AG20443 (cell line): ENCODE measurements around the gene KRT86.
"Not testable (repeated sequence)": the region's sequence is repeated elsewhere in the genome, so short reads cannot be mapped to it uniquely, and the experiment has no call there.

Source experiments
- DNase-seq: peaks from one replicate; pipeline ENCODE4 v3.0.0; 2012; ENCODE audit warnings: low spot score, mixed read lengths

The KRT86 gene

DNA sequence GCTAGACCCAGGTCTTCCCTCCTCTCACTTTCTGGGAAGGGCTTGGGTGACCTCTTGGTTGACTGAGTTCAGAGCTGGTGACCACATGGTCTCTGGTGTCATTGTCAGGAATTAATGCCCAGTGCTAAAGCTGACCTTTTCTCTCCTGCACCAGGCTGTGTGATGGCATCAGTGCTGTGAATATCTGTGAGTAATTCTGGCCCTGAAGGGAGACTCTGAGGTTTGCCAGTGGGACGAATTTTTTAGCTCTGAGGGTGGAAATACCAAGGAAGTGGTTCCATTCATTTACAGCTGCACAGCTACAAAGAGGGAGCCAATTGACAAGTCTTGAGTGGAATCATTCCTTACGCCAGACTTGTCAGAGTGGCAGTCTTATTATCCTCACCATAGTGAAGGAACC lies 6.2 kb upstream of the KRT86 start:
- DNase-seq, result peak; percentile 61

DNA sequence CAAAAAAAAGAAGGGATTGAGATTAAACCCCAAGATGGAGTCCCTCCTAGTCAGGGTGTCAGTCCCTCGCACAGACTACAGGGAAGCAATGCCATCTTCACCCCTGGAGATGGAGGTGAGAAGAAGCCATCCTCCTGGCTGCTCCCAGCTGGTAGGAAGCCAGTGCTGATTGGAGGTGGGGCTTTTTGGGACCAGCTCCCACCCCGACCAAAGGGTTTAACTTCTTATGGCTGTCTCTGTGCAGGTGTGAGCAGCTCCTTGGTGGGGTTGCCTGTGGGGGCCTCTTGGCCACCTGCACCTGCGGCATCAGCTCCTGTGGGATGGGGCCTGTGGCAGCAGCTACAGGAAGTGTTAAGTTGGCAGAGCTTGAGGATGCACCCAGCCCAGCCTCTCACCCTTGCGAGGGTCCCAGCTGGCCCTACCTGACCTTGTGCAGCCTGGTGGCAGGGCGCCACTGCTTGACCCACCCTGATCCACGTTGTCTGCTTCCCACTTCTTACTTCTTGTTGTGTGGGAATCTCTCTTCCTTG lies 3.8 kb upstream of the KRT86 start:
- no peak for DNase-seq

DNA sequence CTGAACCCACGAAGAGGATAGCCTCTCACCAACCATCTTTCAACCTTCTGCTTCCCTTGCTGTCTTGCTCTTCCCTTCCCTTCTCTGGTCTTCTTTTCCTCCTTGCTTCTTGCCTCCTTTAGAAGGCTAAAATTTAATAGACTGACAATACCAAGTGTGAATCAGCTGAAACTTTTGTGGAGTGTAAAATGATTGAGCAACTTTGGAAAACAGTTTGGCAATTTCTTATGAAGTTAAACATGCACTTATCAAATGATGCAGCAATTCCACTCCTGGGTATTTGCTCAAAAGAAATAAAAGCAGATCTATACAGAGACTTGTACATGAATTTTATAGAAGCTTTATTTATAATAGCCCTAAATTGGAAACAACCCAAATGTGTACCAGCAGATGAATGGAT lies 3.3 kb upstream of the KRT86 start:
- no peak for DNase-seq

DNA sequence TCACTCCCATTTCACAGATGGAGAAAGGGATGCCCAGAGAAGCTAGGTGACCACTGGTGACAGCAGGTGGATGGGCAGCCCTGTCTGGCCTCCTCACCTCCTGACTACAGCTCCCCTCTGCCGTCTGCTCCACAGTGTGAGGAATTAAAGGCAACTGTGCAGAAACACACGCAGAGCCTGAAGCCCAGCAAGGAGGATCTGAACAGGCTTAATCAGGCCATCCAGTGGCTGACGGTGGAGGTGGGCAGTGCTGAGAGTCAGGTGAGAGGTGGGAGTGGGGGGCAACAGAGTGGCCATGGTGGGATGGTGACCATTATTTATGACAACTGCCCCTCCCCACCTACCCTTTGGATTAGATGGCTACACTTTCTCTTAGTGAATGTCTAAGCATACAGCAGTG lies 1.2 kb downstream of the KRT86 start:
- no peak for DNase-seq

DNA sequence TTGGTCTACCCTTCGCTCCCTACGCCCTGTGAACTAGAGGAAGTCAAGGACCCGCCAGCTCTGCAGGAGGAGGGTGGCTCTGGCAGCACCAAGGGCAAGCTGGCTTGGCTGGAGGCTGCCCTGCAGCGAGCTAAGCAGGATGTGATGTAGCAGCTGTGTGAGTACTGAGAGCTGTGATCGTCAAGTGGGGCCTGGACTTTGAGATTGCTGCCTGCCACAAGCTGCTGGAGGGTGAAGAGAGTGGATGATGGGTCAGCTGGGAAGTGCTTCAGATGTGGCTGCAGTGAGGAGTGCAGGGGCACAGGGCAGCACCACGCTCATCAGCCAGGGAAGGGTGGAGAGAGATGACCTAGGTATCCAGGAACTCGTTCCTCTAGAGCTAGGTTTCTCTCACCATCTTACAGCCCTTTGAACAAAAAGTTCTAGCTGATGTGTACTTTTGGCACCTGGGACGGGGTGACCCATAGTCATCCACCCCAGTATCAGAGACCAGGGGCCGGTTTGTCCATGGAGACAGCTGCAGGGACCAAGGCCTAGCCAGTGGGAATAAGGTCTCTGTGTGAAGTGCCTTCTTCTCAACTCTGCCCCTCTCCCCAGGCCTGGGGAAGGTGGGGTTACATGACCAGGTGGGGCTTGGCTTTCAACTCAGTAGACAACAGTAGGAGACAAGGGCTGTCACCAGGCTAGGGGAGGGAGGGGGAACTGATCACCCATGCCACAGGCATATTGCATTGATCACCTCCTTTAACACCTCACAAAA lies 3.2 kb downstream of the KRT86 start:
- DNase-seq, result no peak

DNA sequence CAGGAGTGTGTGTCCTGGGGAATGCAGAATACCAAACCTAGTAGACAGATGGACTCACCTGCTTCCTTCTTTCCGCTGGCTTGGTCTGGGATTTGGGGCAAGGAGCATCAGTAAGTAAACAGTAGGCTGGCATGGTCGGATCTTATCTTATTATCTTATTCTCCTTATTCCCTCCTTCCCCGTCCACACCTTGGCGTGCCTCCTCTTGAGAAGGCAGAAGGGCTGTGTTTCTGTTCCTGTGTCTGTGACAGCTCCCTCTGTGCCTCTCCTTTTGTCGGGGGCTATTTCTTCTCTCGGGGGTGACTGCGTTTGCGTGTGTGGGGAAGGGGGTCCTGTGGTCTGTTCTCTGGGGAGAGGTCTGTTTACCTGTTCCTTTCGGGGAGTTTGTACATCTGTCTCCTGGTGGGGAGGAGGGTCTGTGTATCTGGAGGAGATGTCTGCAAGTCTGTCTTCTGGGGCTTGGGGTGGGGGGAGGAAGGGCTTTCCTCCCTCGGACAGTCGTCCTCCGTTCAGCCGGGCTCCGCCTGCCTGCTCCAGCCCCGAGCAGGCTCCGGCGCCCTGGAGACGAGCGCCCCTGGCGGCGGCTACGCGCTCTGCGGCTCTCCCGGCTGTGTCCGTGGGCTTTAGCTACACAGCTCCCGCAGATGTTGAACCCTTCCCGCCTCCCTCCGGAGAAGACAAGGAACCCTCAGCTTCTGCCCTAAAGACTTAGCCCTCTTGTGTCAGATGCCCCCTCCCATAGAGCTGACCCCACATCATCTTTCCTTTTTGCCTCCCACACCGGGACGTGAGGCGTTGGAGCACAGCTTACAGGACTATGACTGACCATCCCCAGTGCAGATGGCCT lies 4.4 kb downstream of the KRT86 start:
- peak; percentile 92 for DNase-seq

DNA sequence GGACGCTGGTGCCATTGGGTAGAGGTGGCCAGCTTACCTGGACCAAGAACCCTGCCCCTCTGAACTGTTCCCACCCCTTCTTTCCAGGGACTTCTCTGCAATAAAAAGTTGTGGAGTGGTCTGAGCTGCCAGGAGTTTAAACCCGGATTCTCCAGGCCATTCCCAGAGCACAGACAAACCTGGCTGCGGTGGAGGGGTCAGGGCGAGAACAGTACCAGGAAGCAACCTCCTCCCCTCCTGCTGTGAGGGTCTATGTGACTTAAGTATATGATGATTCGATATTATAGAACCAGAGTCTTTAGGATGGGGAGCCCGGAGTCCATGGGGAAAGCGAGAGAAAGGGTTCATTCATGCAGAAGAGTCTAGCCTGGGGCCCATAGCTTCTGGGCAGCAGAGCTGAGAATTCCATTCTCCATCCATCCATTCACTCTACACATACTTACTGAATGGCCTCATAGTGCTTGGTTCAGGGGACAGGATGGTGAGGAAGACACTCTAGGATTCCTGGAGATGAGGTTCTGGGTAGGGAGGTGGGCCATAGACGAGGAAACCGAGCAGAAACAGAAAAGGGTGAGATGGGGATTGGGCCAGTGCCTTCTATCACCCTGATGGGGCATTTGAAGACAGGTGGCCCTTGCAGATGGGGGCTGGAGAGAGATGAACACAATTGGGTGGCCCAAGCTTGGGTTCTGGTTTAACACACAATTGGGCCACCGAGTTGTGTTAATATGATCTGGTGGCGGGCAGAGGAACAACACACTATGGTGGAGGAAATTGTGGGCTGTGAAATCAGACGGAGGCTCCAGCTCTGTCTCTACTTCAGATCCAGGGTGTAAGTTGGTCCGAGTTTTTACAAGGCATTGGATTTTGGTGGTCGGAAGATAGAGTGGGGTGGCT lies 5.2 kb downstream of the KRT86 start:
- DNase-seq, result no peak

DNA sequence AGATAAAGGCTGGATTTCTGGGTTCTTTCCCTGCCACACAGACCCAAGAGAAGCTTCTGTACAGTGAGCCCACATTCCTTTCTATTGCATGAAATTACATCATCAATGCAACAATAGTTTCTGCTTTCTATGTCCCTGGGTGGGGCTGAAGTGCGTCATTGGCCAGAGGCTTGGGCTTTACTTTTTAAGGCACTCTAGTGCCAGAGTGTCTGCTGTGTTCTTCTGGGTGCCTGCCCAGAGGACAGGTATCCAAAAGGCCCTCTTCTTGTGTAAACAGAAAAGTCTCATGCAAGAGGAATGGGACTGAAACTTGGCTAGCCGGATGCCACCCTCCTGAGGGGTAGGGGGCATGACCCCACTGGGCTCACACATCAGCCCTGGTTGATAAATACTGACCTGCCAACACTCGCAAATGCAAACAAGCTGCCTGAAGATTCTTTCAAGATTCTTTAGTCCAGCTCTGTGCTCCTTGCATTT lies 5.9 kb downstream of the KRT86 start:
- DNase-seq, result peak; percentile 85

DNA sequence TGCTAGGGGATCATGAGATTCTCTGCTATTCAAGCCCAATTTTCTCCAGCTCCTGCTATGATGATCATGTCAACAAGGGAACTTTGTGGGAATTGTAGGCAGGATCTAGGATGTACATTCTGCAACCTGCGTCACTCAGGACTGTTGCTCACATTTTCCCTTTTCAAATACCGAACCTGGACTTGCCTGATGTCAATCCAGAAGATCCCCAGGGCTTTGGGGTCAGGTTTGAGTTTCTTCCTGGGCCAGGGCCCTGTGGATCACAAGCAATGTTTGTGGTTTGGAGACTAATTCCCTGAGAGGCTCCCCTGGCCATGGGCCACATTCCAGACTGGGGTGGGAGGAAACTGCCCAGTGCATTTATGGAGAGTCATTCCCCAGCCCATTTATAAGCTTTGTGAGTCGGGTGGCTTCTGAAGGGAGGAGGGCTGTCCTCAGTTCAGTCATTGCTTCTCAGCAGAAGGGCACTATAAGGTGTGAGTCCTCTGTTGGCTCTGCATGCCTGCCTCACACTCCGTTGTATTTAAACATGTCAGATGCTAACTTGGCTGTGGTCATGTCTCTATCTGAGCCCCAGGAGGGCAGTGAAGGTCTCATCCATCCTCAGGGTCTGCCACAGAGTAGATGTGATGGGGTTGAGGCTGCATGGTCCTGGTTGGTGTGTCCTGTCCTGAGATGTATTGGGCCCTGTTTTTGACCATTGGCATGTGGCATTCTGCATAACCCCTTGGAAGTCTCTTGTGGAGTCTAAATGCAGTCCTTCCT lies 6.5 kb downstream of the KRT86 start:
- peak; percentile 91 for DNase-seq

DNA sequence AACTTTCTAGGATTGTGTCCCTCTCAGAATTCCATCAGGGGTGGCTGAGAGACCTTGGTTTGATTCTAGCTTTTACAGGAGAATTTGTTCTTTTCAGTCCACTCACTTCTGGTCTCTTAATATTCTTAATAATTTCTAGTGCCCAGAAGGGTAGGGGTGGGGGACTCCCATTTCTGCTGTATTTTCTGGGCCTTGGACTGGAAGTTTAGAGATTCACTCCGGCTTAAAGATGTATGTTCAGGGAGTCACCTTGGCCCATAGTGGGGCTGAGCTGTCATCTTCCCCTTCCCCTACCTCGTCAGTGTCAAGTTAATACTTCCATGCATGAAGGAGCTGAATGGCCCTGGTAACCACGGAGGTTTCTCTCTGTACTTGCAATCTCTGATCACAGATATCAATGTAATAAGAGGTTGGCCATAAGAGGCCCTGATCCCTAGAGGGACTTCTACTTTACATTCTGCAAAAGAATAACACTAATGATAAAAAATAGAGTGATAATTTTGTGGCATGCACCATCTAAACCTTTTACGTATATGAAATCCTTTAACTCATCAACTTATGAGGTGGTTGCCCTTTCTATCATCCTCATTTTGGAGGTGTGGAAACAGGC lies 10.2 kb downstream of the KRT86 start:
- DNase-seq, result no peak

DNA sequence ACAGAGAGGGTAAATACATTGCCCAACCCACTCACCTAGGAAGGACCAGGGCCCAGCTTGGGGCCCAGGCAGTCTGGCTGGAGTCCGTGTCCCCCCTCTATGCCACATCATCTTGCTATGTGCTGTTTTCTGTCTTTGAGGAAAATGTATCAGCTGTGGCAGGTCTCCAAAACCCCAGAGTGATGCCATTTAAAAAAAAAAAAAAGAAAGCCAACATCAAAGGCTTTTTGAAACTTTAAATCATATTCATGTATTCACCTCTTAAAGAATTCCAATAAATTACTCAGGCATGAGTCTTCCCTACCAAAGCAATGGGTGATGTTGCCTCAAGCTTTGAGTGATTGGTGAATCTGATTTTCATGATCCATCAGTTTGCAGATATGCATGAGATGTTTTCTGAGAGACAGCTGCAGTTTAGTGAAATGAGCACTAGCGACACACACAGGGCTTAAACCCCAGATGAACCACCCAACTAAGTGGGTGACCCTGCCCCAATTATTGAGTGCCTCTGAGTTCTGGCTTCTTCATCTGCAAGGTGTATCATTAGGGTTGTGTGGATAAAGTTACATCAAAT lies 10.8 kb downstream of the KRT86 start:
- DNase-seq, result no peak

DNA sequence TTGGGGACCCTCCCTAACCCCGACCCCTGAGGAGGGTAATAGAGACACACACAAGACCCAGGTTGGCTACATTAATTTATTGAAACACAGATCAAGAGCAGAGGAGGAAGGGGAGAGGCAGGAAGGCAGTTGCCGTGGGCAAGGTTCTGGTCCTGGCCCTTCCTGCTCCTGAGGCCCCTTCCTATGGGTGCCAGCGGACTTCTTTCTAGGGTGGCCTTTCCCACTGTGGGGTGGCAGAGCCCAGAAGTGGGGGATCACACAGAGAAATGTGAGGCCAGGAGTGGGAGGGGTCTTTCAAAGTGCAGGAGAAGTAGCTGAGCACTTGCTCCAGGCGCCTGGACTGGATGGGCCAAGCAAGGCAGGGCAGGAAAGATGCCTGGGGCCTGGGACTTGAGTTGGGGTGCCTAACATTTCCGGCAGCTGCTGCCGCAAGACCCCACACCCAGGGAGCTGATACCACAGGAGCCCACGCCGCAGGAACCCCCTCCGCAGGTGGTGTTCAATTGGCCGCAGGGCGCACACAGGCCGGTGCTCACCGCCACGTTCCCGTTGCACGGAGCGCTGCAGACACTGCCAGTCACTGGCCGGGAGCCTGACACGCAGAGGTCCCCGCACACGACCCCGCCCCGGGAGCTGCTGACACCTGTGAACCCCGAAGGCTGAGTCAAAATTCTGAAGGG lies 11.5 kb downstream of the KRT86 start:
- no peak for DNase-seq

DNA sequence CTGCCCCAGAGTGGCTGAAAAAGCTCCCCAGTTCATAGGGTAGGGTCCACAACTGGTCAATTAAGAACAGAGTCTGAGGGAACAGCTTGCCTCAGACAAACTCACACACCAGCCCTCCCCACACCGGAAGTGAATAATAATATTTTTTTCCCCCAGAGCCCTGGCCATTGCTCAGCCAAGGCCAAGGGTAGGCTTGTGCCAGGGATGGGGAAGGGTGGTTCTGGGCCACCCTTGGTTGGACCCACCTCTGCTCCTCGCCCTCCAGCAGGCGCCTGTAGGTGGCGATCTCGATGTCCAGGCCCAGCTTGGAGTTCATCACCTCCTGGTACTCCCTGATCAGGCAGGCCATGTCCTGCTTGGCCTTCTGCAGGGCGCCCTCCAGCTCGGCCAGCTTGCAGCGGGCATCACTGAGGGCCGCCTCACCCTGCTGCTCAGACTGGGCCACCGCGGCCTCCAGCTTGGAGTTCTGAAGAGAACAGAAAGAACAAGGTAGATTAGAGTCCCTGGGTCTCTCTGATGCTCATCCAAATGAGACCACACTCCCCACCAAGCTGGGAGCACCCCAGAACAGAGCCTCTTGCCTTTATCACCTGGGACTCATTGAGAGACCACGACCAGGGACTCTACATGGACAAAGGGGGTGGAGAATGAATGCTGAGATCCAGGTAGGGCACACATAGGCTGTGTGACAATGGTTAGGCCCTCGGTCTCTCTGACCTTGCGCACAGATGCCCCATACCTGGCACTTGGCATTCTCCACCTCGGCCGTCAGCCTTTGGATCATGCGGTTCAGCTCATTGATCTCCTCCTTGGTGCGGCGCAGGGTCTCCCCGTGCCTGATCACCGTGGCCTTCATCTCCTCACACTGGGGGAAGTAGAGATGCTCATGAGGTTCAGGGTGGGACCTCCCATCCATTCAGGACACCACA lies 12.7 kb downstream of the KRT86 start:
- not testable (repeated sequence) for DNase-seq

DNA sequence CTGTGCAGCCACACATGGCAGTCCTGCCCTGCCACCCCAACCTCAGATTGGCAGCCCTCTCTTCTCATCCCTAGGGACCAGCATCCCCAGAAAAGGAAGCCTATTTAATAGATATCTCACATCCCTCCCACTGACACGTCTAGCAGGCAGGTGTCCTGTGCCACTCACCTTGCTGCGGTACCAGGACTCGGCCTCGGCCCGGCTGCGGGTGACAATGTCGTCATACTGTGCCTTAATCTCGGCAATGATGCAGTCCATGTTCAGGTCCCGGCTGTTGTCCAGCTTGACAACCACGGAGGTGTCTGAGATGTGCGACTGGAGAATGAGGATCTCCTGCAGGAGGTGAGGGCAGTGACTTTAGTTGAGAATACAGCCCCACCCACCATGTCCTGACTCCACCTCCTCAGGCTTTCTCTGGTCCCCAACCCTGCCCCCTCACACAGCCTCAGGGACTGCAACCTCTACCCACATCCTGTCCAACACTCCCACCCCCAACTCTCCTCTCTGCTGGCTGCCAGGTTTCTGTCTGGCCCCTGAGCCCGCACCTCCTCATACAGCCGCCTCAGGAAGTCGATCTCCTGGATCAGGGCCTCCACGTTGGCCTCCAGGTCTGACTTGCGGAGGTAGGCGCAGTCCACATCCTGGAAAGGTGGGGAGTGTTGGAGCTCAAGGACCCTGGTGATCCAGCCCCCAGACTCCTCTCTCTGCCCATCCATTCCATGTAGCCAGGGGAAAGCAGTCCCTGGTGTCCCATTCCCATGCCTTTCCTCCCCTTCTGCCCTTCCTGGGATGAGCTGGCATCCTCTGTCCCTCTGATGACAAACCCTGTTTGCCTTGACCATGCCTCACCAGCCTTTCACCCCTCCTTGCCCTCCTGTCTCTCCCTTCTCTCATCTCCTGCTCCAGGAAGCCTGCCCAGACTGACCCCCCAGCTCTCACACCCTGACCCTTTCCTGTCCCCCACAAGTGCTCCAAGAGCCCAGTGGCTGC lies 13.7 kb downstream of the KRT86 start:
- DNase-seq, result not testable (repeated sequence)

DNA sequence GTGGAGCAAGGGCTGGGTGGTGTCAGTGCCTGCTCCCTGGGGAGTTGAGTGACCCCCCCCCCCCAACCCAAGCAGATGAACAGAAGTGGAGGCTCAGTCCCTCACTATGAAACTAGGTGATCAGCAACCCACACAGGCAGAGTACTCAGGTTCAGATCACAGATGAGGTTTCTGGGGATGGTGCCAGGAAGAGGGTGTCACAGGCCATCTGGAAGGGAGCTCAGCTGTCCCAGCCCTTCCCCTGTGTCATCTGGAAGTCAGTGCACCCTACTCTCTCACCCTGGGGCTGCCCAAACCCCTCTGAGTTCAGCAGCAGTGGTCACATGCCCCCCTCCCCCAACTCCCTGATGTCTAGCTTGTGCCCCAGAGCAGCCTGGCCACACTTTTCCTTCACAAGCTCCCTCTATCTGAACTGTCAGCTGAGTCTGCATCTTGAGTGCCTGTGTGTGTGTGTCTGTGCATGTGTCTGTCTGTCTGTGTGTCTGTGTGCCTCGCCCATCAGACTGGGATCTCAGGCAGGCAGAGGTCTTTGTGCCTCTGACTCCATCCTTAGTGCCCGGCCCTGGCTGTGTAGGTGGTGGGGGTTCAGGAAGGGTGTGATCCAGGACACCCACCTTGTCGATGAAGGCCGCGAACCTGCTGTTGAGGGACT lies 16.2 kb downstream of the KRT86 start:
- not testable (repeated sequence) for DNase-seq

DNA sequence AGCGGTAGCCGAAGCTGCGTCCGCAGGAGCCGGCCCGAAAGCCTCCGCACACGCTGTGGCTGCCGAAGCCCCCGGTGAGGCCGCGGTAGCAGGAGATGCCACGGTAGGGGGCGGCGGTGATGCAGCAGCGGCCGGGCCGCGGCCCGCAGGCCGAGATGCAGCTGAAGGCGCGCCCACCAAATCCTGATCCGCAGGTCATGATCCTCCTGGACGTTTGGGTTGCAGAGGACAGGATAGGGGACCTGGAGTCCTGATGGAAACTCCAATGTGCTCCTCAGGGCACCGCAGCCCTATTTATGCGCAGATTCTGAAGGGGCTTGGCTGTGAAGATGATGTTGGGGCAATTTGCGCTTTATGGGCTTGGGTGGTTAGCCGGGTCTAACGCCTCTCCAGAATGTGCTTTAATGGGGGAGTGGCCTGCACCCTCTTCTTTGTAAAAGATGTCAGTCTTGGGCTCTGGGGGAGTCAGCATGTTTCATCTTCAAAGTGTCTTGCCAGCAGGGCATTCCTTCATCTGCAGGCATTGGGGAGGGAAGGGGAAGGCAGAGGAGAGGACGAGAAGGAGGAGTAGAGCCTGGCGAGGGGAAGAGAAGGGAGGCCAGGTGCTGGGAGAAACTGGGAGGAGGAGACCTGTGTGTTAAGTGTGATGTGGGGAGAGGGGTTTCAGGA lies 17.0 kb downstream of the KRT86 start, which contains the start of gene KRT81:
TSS of gene KRT81 (minus strand) at position 268 of the 669 bp plus-strand sequence. CDS start at position 199, 69 bp downstream.
- no peak for DNase-seq
